NCI-H2081 treated with DMSO at 0.1 percent for 48 hours (cell line): ENCODE results near the gene ZNF444.
"Not testable (repeated sequence)": the region's sequence is repeated elsewhere in the genome, so short reads cannot be mapped to it uniquely, and the experiment has no call there.

Experiments
- DNase-seq: peaks from one replicate; lab custom pipeline; 2025; lab: John Stamatoyannopoulos, UW

The ZNF444 gene

GRCh38 chr19:56176881-56177280, 35.8 kb downstream of the ZNF444 start:
- no peak for DNase-seq

- no peak for DNase-seq
These were observed 36.6 kb downstream of the ZNF444 start for GRCh38 chr19:56177564-56178243.

GRCh38 chr19:56189785-56190184, 48.7 kb downstream of the ZNF444 start:
- DNase-seq: no peak

- DNase-seq: no peak
These were observed 50.0 kb downstream of the ZNF444 start for GRCh38 chr19:56191115-56191514.

GRCh38 chr19:56191711-56192110, 50.6 kb downstream of the ZNF444 start:
- no peak for DNase-seq

- DNase-seq: no peak
These were observed 53.0 kb downstream of the ZNF444 start for GRCh38 chr19:56193981-56194640.

- not testable (repeated sequence) for DNase-seq
These were observed 56.6 kb downstream of the ZNF444 start, which contains the start of gene ZSCAN5B for GRCh38 chr19:56197646-56198045. Gene ZSCAN5B (minus strand): TSS chr19:56197783. CDS start chr19:56193052, 4,731 bp downstream.

GRCh38 chr19:56199687-56200086, 58.6 kb downstream of the ZNF444 start:
- no peak for DNase-seq

GRCh38 chr19:56201973-56202372, 60.9 kb downstream of the ZNF444 start, which contains the start of gene ZSCAN5C:
Gene ZSCAN5C (plus strand): TSS chr19:56202273. CDS start chr19:56205914, 3,641 bp downstream.
- DNase-seq: no peak

GRCh38 chr19:56207581-56207980, 66.5 kb downstream of the ZNF444 start:
- not testable (repeated sequence) for DNase-seq

- no peak for DNase-seq
These were observed 68.0 kb downstream of the ZNF444 start for GRCh38 chr19:56209091-56209490.

- DNase-seq: not testable (repeated sequence)
These were observed 68.9 kb downstream of the ZNF444 start for GRCh38 chr19:56210036-56210435.
